NCI-H226 (cell line): ENCODE results near the gene PUM1.
"Not testable (repeated sequence)": the region's sequence is repeated elsewhere in the genome, so short reads cannot be mapped to it uniquely, and the experiment has no call there.

Source experiments
- DNase-seq: peaks from one replicate; pipeline ENCODE4 v3.0.0-alpha.2; 2015

PUM1 gene

DNA sequence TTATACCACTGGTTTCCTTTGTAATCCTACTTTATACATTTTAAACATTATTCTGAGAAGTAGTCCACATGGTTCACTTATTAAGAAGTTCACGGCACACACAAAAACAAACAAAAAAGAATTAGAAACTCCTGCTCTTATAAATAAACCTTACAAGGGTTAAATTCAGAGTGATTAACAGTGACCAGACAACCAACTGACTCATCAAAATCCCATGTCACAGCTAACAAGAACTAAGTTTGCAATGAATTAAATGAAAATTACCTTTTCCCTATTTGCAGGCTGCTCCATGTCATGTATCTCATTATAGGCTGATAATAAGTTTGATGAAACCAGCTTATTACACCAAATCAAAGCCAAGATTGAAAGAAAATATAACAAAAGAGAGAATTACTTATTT is 77.5 kb downstream of the PUM1 start:
- no peak for DNase-seq

DNA sequence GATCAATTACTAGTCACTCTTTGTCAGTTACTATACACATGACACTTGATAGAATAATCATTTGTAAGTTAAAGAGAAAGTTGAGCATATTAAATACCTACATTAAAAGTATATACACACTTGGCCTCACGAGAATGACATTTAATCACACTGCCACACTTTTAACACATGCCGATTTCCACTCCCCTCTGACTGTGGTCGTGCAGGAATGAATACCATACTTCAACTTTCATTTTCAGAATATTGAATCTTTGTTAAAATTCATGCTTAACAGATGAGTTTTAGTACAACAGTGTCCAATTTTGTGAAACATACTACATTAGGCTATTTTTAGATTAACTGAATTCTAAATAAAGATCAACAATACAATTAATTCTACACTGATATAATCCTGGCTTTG is 78.8 kb downstream of the PUM1 start:
- DNase-seq, result no peak

DNA sequence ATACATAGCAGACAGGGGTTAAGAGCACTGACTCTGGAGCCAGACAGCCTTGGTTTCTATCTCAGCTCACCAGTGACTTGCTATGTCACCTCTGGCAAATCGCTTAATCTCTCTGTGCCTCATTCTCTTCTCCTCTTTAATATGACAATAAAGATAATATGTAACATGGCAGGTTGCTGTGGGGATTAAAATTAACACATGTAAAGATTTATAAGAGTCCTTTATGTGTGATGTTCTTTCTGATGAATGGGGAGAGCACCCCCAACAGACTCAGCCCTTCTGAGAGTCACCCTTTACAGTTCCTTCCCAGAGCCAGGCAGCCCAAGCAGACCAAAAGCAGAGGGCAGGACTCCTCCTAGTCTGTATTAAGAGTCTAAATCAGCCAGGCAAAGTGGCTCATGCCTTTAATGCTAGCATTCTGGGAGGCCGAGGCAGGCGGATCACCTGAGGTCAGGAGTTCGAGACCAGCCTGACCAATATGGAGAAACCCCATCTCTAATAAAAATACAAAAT is 80.5 kb downstream of the PUM1 start:
- DNase-seq, result no peak

DNA sequence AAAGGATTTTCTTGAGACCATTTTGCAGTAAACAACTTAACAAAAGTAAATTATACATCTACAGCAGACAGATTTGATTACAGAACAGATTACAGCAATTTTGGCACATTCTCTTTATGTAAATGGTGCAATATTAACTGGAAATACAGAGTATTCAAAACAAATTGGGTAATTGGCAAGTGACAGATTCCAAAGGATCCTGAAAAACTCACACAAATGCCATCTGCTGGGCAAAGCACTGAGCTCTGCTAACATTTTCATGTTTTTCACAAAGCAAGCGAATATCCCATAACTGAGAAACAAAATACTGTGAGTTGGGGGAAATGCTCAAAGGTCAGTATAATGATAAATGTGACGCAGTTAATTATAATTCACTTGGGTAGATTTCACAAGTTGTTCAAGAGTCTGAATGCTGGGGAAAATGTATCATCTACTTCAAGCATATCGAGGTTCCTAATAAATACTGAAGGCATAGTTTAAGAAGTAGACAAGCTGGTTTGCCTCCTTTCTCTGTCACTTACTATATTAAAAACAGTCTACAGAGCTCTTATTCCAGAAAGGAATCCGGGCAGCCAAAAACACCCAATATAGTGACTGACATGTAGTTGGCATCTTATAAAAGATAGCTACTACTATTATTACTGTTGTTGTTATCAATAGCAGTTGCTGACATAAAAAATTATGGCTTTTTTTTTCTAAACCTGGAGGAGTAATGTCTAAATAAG is 81.2 kb downstream of the PUM1 start:
- DNase-seq, result no peak

DNA sequence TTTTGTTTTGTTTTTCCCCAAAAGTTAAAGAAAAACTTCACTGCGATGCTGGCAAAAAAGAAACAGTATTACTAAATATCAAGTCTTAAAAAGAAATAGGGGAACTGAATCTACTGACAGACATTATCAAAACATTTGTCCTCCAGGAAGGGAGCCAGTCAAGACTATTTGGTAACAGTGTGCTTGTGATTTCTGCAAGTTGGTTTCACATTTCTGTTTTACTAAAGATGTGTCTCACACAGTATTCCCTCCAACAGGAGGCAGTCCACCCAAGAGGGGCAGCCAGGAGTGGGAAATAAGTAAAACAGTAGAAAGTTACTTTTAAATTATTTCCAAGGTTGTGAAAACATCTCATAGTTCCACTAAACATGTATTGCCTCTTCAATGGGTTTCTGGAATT is 82.6 kb downstream of the PUM1 start:
- no peak for DNase-seq

DNA sequence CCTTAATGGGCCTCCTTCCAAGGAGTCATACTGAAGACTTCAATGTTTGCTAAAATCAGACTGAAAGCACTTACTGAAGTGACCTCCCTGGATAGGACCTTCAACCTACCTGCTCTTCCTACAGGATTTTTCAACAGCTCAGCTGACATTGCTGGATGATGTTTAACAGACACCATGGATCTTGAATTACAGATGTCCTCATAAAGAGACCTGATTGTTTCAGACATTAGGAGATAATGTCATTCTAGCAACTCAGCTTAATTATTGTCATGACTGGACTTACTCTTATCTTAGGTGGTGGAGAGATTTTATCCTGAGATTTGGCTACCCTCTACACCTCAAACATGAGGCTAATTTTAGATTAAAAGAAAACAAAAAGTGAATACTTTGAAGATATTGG is 83.1 kb downstream of the PUM1 start:
- no peak for DNase-seq

DNA sequence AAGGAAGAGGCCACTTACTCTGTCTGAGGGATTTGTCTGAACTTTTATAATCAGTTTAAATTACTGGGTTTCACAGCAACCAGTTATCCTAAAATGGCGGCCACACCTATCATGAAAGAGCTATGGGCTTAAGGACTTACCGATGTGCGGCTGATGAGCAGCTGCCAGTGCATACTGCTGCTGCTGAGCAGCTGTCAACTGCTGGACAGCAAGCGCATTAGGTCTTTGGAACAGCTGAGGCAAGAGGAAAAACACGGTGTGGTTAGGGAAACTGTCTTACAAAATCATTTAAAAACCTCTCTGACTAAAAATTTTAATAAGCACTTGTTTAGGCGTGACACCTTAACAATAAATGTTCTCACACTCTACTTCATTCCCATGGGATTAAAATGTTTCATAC is 84.3 kb downstream of the PUM1 start:
- DNase-seq, result no peak

DNA sequence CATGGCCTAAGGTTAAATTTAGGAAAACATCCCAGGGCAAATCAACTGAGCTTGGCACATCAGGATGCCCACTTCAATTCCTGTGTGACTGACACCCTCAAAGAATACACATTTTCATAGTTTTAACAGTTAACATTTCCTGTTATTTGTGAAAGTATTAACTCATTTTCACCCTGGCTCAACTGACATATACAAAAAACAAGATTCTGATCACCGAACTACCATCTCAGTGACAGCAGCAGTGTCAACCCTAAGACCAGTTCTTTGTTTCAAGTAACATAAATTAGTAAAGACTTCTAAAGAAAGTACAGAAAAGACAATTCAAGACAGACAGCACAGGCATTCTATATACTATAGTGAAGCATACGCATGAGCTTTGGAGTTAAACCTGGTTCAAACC is 88.0 kb downstream of the PUM1 start:
- DNase-seq, result no peak

DNA sequence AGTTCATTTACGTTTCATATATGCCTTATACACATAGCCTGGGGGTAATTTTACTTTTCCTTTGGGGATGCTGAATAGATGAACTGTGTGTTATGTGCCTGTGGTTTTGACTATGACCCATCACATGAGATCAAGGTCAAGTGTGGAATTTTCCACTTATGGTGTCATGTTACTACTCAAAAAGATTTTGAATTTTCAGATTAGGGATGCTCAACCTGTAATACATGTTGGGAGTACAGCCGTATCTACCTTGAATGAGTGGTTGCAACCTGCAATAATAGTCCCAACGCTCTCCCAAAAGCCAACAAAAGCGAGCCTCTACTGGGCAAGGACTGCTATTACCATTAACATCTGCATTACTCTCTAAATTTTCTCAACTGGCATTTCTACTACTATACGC is 88.4 kb downstream of the PUM1 start:
- DNase-seq, result peak; percentile 73

DNA sequence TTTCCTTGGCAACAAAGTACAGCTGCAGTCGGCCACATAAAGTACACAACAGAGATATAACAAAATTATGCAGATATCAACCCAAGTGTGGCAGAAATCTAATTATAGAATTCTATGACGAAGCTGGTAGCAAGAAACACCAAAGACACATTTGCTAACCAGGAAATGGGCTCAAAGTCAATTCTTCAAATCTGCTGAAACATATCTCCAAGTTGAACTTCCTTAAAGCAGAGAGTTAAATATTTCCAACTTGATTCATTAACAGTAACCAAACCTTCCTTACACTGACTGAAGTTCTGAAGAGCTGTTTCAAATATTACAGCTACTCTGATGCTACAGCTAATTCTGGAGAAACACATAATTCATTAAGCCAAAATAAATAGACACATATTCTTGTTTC is 89.4 kb downstream of the PUM1 start:
- DNase-seq, result no peak

DNA sequence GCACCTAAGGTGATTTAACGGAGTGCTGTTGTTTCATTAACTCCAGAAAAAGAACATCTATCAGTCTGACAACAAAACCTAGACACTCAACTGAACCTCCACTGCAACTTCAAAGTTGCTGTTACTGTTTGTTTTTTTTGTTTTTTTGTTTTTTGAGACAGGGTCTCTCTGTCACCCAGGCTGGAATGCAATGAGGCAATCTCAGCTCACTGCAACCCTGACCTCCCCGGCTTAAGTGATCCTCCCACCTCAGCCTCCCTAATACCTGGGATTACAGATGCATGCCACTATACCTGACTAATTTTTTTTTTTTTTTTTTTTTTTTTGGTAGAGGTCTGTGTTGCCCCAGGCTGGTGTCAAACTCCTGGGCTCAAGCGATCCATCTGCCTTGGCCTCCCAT is 90.3 kb downstream of the PUM1 start:
- DNase-seq, result peak; percentile 34

DNA sequence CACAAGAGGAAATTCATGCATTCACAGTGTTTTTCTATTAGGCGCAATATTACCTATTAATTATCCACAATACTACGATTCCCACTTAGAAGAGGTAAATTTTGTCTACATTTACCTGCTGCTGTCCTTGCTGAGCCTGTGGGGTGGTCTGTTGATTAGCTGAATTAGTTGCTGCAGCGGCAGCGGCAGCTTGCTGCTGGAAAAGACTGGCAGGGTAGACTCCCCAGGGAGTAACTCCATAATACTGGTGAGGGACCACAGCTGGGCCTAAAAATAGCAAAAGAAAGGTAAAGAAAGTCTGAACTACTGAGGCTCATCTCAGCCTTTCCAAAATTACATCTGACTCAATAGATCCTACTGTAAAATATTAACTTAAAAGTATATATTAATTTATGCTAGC is 91.0 kb downstream of the PUM1 start:
- DNase-seq, result no peak

DNA sequence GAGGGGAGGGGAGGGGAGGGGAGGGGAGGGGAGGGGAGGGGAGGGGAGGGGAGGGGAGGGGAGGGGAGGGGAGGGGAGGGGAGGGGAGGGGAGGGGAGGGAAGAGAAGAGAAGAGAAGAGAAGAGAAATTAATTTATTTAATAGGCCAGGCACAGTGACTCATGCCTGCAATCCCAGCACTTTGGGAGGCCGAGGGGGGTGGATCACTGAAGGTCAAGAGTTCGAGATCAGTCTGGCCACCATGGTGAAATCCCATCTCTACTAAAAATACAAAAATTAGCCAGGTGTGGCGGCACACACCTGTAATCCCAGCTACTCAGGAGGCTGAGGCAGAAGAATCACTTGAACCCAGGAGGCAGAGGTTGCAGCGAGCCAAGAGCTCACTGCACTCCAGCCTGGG is 93.2 kb downstream of the PUM1 start:
- DNase-seq, result not testable (repeated sequence)

DNA sequence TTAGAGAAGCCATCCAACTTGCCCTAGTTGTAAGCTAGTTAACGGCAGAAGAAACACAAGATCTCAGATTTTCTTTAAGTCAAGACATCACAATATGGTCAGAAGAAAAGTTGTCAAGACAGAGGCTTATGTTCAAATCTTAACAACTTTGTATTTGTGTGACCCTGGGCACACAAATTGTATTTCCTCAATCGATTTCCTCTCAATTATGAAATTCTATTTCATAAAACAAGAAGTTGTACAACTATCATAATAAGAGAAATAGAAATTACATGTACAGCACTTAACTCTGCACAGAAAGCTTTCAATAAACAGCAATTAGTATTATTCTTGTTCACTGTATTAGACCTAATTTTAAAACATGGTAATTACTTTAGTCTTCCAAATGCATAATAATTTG is 94.0 kb downstream of the PUM1 start:
- DNase-seq, result no peak

DNA sequence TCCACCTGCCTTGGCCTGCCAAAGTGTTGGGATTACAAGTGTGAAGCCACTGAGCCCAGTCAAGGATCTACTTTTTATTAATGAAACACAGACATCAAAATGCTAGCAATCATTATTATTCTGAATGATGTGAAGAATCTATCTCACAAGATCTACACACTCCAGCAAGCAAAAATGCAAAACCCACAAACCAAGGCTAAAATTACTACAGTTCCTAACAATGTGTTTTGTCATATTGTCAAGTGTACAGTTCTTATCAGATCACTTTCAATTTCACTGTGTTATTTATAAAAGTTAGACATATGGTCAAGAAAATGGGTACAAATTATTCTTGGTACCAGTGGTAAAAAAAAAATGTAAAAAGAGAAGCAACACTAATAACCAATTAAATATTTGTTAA is 95.6 kb downstream of the PUM1 start:
- no peak for DNase-seq

DNA sequence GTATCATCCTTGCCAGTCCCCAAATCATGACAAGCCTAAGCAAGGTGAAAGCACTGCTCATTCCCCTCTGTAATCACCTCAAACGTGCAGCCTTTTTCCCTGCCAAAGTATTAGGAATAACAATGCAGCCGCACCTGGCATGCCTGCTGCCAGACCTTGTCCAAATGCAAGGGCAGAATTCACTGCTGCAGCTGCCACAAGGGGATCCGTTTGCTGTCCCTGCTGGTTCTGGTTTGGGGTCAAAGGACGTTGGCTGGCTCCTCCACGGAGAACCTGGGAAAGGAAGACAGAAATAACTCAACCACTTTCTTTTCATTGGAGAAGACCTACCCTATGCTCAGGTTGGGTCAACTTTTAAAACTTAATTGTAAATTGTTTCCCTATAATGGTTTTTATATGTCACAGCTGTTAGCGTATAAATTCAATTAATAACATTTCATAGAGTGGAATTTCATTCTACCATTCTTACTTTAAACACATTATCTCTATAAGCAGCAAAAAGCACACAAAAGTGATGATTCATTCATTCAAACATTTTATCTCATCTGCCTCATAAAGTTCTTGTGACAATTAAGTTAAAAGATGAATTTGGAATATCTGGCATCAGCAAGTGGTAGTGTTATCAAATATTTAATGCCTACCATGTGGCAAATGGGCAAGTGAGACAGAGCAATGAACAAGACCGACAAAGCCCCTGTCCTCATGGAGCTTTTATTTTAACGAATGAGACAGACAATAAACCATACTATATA is 97.1 kb downstream of the PUM1 start:
- DNase-seq, result peak; percentile 37

DNA sequence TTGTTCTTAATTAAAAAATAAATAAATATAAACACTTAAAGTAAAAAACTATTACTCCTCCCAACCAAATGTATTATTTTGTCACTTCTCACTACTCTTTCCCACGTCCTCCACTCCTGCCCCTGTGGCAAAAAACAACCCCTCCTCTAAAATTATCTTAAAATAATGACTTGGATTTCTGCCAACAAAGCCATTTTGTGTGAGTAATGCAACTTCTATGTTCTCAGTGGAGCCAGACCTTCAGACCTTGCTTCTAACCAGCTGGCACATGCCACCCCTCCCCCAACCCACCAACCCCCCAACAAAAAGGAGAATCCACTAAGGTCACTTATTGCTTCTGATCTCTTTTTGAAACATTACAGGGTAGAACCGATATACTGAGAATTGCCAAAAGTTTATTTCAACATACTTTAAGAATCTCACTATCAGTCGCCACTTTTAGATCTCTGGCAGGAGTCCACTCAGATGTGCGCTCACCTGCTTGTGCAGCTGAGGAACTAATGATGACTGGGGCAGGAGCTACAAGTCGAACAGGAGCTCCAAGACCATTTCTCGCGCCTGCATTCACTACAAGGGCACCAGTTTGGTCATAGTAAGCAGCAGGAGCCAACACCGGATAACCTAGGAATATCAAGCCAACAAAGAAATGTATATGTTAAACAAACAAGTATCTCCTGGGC is 98.7 kb downstream of the PUM1 start:
- peak; percentile 75 for DNase-seq

DNA sequence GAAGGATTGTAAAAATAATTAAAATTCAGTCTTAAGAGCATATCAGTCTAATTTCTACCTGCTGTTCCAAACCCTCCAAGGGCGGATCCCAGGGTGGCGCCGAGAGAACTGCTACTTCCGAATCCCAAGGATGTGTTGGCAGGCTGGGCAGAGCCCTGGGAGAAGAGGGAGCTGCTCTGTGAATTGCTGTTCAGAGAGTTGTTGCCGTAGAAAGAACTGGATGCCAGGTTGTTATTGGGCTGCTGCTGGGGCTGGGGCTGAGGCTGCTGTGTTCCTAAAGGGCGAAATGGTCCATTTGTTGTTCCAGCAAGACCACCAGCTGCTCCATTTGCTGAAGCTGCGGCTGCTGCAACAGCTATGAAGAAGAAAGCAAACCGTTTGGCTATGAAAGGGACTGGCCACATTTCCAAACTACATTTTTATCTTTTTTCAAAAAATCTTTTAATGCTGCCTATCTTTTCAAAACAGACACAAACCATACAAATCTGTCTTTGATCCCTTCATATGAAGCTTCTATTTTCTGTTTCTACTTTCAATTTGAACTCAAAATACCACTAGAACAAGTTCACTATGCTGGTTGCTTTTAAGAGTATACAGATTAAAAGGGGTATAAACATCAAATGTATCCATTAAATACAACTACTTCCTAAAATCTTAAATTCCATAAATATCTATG is 99.5 kb downstream of the PUM1 start:
- no peak for DNase-seq

DNA sequence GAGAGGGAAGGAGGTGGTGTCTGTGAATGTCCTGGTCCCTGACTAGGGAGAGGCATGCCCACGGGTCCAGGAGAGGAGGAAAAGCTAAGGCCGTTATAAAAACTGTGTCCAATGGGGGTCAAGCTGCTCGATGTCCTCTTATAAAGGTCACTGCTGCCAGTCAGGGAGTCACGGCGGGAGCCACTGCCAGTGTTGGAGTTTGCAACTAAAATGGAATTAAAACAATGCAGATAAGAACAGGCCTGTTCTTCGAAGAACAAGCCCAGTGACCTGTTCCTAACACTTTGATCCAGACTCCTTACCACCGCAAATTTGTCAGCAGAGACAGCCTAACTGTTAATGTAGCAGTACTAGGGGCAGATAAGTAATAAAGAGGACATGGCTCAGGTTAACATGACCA is 100.8 kb downstream of the PUM1 start:
- no peak for DNase-seq

DNA sequence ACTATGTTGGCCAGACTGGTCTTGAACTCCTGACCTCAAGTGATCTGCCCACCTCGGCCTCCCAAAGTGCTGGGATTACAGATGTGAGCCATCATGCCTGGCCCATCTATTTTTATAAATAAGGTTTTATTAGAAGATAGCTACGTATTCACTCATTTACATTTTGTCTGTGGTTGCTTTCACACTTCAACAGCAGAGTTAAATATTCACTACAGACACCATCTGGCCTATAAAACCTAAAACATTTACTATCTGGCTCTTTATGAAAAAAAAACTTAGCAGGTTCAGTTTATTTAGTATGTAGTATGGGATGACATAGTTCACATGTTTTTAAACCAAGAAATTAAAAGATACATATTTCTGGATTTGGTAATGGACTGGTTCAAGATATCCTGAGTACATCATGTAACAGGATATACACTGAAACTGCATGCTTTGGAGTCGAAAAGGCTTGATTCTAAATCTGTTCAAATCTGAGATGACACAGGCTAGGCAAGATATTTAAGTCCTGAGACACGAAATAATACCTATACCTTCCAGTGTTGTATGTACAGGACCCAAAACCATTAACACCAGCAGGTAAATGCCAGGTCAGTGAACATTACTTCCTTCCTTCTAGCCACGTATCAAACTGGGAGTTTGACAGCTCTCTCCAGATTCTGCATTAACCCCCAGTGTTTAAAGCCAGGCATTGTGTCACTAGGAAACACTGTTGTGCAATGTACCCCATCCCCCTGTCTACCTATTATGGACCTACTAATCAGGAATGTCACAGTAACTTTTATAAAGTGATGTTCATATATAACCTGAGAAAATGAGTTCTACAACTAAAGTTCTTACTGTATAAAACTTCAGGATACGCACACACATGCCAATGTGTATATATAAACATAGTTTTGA is 102.7 kb downstream of the PUM1 start:
- DNase-seq, result no peak

DNA sequence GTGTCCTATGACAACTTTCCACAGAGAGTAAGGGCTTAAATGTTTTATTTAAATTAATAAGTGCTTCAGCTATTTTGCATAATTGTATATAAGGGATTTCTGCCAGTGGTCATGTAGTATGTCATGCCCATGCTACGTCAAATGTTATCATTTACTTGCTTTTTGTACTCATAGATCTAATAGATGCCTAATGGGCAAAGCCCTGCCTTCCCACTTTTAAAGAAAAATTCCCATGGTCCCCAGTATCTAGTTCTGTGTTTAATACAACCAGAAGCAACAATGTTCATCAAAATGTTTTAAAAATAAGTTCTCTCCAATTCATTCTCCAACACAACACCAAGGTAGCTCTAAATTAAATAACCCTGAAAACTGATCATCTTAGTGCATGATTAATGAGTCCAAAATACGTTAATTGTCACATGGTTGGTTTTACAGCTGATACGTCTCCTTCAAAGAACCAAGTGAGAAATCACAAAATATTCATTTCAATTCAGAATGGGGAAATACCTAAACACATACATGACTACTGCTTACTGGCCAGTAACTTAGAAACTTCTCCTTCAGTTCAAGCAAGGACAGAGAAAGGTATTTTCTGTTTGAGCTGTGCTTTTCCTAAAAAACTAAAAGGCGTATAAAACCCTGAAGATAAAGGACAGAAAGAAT is 107.8 kb downstream of the PUM1 start:
- DNase-seq, result no peak
